GM12878 (cell line): ENCODE measurements around the gene ATG4B. TPM values are rescaled to one million over a fixed set of nuclear protein-coding genes. Genes with fewer than 3 reads are reported as not detected.

Experiments used
- CHD4 ChIP-seq: fragments of 200-600 bp; sonication (generic); IDR thresholded peaks from 2 replicates; pipeline ENCODE4 v1.6.1; 2016; ENCODE audit warnings: mild to moderate bottlenecking
- DPF2 ChIP-seq: fragments of 450-650 bp; IDR thresholded peaks from 2 replicates; pipeline ENCODE4 v1.6.1; 2017; ENCODE audit warnings: mild to moderate bottlenecking
- FOXK2 ChIP-seq: fragments of 450-650 bp; IDR thresholded peaks from 2 replicates; pipeline ENCODE4 v1.6.1; 2017; ENCODE audit warnings: mild to moderate bottlenecking, moderate library complexity
- JUND ChIP-seq: IDR thresholded peaks from 2 replicates; pipeline ENCODE4 v1.6.1; 2012; ENCODE audit warnings: low read depth, mild to moderate bottlenecking, low read length, improper control_type of control experiment, moderate library complexity
- NR2C1 ChIP-seq: fragments of 450-650 bp; IDR thresholded peaks from 2 replicates; pipeline ENCODE4 v1.6.1; 2017; ENCODE audit warnings: antibody characterized with exemption, mild to moderate bottlenecking, moderate library complexity
- PBX3 ChIP-seq: IDR thresholded peaks from 2 replicates; pipeline ENCODE4 v1.6.1; 2011; ENCODE audit warnings: mild to moderate bottlenecking, low read depth, low read length, moderate library complexity; ENCODE audit not compliant: insufficient replicate concordance
- SP1 ChIP-seq: IDR thresholded peaks from one replicate; pipeline ENCODE4 v1.6.1; 2011; ENCODE audit warnings: low read depth, low read length
- polyA plus RNA-seq, 11 experiments: library from polyadenylated mRNA; depleted of rRNA in 4 of 11; unstranded in 6 of 11; stranded (reverse) in 5 of 11; fragments of >200 nt; fragmentation: Nextera tagmentation in 4 of 11; fragmentation: Illumina TruSeq in 1 of 11; extraction: Ambion mirVana in 4 of 11; extraction: Trizol in 1 of 11; gene quantifications; 1 replicate in 1 of 11; 2 replicates in 10 of 11; pipeline versions ENCODE4 v1.2.1 to v1.2.3, GENCODE V29; 2011 to 2016; ENCODE audit warnings: inconsistent platforms in 2 of 11, missing spikeins in 2 of 11, low read depth in 1 of 11
- total RNA-seq, 4 experiments: library from RNA; depleted of rRNA in 3 of 4; stranded (reverse); fragments of >200 nt in 3 of 4; fragmentation: Illumina TruSeq in 1 of 4; extraction: Trizol in 1 of 4; gene quantifications; 2 replicates each; pipeline versions ENCODE4 v1.2.1 to v1.2.3, GENCODE V29; 2013 to 2021
- TF ChIP-seq, protein P1 (sequence below): fragments of 450-650 bp; IDR thresholded peaks from 2 replicates; pipeline ENCODE4 v1.6.1; 2018; ENCODE audit warnings: borderline replicate concordance, mild to moderate bottlenecking; ENCODE audit not compliant: partially characterized antibody
- TF ChIP-seq, protein P2 (sequence below), 3 experiments: IDR thresholded peaks in 2 of 3; conservative IDR thresholded peaks in 1 of 3; 2 replicates each; pipeline ENCODE4 v1.5.1; 2011; ENCODE audit warnings: low read depth in 3 of 3, low read length in 3 of 3, mild to moderate bottlenecking in 3 of 3, control low read depth in 2 of 3, moderate library complexity in 2 of 3, inconsistent platforms in 1 of 3, mixed read lengths in 1 of 3; ENCODE audit not compliant: control insufficient read depth in 2 of 3, insufficient read depth in 1 of 3; ENCODE audit errors: extremely low read depth in 1 of 3

Gene ATG4B
- total and polyA plus RNA-seq, 10 of the 15 experiments (the other 5 are each of a cell fraction or from before 2014, with no cell fraction given): 5.8 to 84.1 (median 64.9) TPM

GRCh38 chr2:241680827-241681599, 43.5 kb downstream of the ATG4B start (continued):
- TF ChIP-seq PBX3 (no peak), CHD4 (no peak), JUND (no peak), FOXK2 (no peak), SP1 (no peak), DPF2 (no peak), NR2C1 (no peak)
- TF ChIP-seq, protein P1, sequence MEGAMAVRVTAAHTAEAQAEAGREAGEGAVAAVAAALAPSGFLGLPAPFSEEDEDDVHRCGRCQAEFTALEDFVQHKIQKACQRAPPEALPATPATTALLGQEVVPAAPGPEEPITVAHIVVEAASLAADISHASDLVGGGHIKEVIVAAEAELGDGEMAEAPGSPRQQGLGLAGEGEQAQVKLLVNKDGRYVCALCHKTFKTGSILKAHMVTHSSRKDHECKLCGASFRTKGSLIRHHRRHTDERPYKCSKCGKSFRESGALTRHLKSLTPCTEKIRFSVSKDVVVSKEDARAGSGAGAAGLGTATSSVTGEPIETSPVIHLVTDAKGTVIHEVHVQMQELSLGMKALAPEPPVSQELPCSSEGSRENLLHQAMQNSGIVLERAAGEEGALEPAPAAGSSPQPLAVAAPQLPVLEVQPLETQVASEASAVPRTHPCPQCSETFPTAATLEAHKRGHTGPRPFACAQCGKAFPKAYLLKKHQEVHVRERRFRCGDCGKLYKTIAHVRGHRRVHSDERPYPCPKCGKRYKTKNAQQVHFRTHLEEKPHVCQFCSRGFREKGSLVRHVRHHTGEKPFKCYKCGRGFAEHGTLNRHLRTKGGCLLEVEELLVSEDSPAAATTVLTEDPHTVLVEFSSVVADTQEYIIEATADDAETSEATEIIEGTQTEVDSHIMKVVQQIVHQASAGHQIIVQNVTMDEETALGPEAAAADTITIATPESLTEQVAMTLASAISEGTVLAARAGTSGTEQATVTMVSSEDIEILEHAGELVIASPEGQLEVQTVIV: no peak
- TF ChIP-seq, protein P2, sequence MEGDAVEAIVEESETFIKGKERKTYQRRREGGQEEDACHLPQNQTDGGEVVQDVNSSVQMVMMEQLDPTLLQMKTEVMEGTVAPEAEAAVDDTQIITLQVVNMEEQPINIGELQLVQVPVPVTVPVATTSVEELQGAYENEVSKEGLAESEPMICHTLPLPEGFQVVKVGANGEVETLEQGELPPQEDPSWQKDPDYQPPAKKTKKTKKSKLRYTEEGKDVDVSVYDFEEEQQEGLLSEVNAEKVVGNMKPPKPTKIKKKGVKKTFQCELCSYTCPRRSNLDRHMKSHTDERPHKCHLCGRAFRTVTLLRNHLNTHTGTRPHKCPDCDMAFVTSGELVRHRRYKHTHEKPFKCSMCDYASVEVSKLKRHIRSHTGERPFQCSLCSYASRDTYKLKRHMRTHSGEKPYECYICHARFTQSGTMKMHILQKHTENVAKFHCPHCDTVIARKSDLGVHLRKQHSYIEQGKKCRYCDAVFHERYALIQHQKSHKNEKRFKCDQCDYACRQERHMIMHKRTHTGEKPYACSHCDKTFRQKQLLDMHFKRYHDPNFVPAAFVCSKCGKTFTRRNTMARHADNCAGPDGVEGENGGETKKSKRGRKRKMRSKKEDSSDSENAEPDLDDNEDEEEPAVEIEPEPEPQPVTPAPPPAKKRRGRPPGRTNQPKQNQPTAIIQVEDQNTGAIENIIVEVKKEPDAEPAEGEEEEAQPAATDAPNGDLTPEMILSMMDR (IDR thresholded peaks at IDR 0.05 in 2 of 3, conservative IDR thresholded peaks at IDR 0.05 in 1 of 3; ENCODE audit: control insufficient read depth in 2 of 3, extremely low read depth in 1 of 3, insufficient read depth in 1 of 3, low read depth in 3 of 3, low read length in 3 of 3): no peak
- TF ChIP-seq, all 136 proteins: peak for 0
